Measurements from ENCODE around the gene POLR2M.

DNA sequence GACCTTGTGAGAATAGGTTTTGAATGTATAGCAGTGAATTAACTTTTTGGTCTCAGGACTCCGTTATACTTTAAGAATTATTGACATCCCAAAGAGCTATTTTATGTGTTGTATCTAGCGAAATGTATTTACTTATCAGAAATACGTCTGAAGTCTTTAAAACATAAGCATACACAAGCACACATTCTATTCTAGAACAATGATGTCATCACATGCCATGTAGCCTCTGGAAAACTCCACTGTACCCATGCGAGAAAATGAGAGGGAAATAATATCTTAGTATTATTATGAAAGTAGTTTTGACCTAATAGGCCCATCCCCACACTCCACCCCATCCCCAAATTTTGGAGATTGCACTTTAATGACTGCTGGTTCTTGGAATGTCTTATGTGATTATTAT, 1.5 kb downstream of the POLR2M start:
- no peak for TF ChIP-seq POLR2A (IDR thresholded peaks at IDR 0.05)
- TF ChIP-seq, protein P1, sequence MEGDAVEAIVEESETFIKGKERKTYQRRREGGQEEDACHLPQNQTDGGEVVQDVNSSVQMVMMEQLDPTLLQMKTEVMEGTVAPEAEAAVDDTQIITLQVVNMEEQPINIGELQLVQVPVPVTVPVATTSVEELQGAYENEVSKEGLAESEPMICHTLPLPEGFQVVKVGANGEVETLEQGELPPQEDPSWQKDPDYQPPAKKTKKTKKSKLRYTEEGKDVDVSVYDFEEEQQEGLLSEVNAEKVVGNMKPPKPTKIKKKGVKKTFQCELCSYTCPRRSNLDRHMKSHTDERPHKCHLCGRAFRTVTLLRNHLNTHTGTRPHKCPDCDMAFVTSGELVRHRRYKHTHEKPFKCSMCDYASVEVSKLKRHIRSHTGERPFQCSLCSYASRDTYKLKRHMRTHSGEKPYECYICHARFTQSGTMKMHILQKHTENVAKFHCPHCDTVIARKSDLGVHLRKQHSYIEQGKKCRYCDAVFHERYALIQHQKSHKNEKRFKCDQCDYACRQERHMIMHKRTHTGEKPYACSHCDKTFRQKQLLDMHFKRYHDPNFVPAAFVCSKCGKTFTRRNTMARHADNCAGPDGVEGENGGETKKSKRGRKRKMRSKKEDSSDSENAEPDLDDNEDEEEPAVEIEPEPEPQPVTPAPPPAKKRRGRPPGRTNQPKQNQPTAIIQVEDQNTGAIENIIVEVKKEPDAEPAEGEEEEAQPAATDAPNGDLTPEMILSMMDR (IDR thresholded peaks at IDR 0.05): no peak
